ENCODE measurements around the gene MOSPD3. TPM values are rescaled to one million over a fixed set of nuclear protein-coding genes. Genes with fewer than 3 reads are reported as not detected.

MOSPD3 gene
- total and polyA plus RNA-seq, 2 experiments from 2014 or later: 15.3 to 23.5 TPM

- Mint-ChIP-seq H3K4me3 (no peak overlapping the region; the same call in 2 of the 3 replicates), H3K36me3 (ENCODE audit: low read depth) (peaks cover 12% of the 10 kb centered on the region), H3K27ac (no peak overlapping the region; the same call in 1 of the 2 replicates), H3K27me3 (ENCODE audit: insufficient read depth, low read depth, poor library complexity) (peaks cover 27% of the 10 kb centered on the region), H3K9me3 (no peaks in the 10 kb centered on the region), H3K4me1 (peaks cover 18% of the 10 kb centered on the region)
- no peak overlapping the region for H3K27ac ChIP-seq (ENCODE audit: low read depth)
- no peak for TF ChIP-seq POLR2AphosphoS5 (IDR thresholded peaks at IDR 0.05; ENCODE audit: low read depth)
- TF ChIP-seq ZNF462 (CRISPR knock-in tag; IDR thresholded peaks at IDR 0.05): no peak
- no peak for TF ChIP-seq JUNB (IDR thresholded peaks at IDR 0.05; ENCODE audit: unreplicated experiment)
- TF ChIP-seq NANOG (IDR thresholded peaks at IDR 0.05; ENCODE audit: borderline replicate concordance): no peak
- no peak overlapping the region for H2AFZ ChIP-seq
- no peaks in the 10 kb centered on the region for H3K9me2 ChIP-seq (ENCODE audit: insufficient read depth)
- no peaks in the 10 kb centered on the region for H4K20me1 ChIP-seq (replicated peaks; ENCODE audit: insufficient read depth)
- H3K4me1 ChIP-seq (ENCODE audit: insufficient read depth): peaks cover 23% of the 10 kb centered on the region
- H3K36me3 ChIP-seq (ENCODE audit: insufficient read depth): peaks cover 5% of the 10 kb centered on the region; the same call in 1 of the 2 replicates
- no peak overlapping the region for H3K4me3 ChIP-seq
- no peak for DNase-seq (ENCODE audit: low spot score)
- H3K4me2 ChIP-seq: no peak overlapping the region
- ATAC-seq: no peak
- peaks cover 8% of the 10 kb centered on the region; the same call in 1 of the 2 replicates for H3F3A ChIP-seq (replicated peaks; ENCODE audit: low read depth)
- peaks cover 8% of the 10 kb centered on the region; the same call in 1 of the 2 replicates for H3K27me3 ChIP-seq (ENCODE audit: insufficient read depth)
- H3K79me2 ChIP-seq (replicated peaks; ENCODE audit: insufficient read depth): no peaks in the 10 kb centered on the region
Observed at GRCh38 chr7:100574362-100575205, 37.8 kb upstream of the MOSPD3 start.

GRCh38 chr7:100575206-100575631 lies 37.1 kb upstream of the MOSPD3 start:
- Histone ChIP-seq H3F3A (replicated peaks; ENCODE audit: low read depth) (peaks cover 6% of the 10 kb centered on the region; the same call in 1 of the 2 replicates), H3K4me3 (no peak overlapping the region), H3K4me2 (no peak overlapping the region), H3K27me3 (ENCODE audit: insufficient read depth) (peaks cover 7% of the 10 kb centered on the region; the same call in 1 of the 2 replicates), H3K27ac (ENCODE audit: low read depth) (no peak overlapping the region), H3K9me2 (ENCODE audit: insufficient read depth) (no peaks in the 10 kb centered on the region), H2AFZ (no peak overlapping the region), H3K79me2 (replicated peaks; ENCODE audit: insufficient read depth) (no peaks in the 10 kb centered on the region), H3K36me3 (ENCODE audit: insufficient read depth) (peaks cover 5% of the 10 kb centered on the region; the same call in 1 of the 2 replicates), H3K4me1 (ENCODE audit: insufficient read depth) (peaks cover 23% of the 10 kb centered on the region), H4K20me1 (replicated peaks; ENCODE audit: insufficient read depth) (no peaks in the 10 kb centered on the region)
- ATAC-seq: no peak
- Mint-ChIP-seq H3K27ac (no peak overlapping the region), H3K27me3 (ENCODE audit: insufficient read depth, low read depth, poor library complexity) (peaks cover 24% of the 10 kb centered on the region), H3K9me3 (no peaks in the 10 kb centered on the region), H3K4me1 (peaks cover 18% of the 10 kb centered on the region), H3K4me3 (no peak overlapping the region), H3K36me3 (ENCODE audit: low read depth) (peaks cover 12% of the 10 kb centered on the region)
- no peak for TF ChIP-seq EZH2phosphoT487 (IDR thresholded peaks at IDR 0.05; ENCODE audit: unreplicated experiment)
- TF ChIP-seq POLR2AphosphoS5 (IDR thresholded peaks at IDR 0.05; ENCODE audit: low read depth): no peak
- no peak for DNase-seq (ENCODE audit: low spot score)

All from GM23338 (cell line).